HG02642 (cell line): ENCODE data around the gene KCNQ2.

ENCODE experiments used
- ATAC-seq: cut with Tn5 transposase; IDR thresholded peaks from one replicate; pipeline ENCODE4 v1.9.1; 2021; ENCODE audit warnings: mild to moderate bottlenecking; ENCODE audit not compliant: unreplicated experiment, poor library complexity

The KCNQ2 gene

DNA sequence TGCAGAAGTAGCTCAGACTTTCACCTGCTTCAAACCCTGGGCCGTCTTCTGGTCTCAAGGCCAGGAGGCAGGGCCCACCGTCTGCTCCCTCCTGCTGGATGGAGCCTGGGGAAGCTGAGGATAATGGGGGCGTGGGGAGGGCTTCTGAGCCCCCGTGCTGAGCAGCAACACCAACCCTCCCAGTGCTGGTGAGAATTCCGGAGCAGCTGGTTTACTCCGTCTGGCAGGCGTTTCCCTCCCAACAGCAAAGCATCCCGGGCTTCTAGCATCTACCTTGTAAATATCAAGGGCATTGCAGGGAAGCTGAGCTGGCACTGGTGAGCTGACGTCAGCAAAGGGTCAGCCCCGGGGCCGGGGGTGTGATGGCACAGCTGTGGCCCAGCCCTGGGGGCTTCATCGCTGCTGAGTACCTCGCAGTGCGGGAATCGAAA lies 94.5 kb downstream of the KCNQ2 start:
- no peak for ATAC-seq

DNA sequence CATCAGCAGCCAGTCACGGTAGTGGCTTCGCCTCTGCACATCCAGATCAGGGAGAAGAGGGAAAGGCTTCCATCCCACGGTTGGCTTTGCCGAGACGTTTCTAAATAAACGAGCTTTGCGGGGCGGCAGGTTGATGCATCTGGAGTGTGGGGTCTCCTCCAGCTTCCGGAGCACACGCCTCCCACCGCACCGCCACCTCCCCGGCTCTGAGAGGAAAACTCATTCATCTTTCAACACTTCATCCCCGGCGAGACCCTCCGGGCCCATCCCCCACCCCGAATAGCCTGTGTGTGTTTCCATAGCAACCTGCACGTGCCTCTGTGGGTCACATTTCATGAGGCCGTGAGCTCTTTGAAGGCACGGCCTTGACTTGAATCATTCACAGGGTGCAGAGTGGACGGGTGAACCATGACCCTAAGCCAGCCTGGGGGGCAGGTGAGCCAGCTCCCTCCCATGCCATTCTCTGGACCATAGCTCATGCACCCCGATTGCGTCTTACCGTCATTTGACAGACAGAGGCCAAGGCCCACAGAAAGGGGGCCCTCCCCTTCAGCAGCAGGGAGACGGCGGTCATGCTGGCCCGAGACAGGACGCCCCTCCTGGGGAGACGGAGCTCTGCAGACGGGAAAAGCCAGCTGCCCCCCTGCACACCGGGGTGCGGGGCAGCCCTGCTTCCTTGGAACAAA lies 95.1 kb downstream of the KCNQ2 start:
- no peak for ATAC-seq

DNA sequence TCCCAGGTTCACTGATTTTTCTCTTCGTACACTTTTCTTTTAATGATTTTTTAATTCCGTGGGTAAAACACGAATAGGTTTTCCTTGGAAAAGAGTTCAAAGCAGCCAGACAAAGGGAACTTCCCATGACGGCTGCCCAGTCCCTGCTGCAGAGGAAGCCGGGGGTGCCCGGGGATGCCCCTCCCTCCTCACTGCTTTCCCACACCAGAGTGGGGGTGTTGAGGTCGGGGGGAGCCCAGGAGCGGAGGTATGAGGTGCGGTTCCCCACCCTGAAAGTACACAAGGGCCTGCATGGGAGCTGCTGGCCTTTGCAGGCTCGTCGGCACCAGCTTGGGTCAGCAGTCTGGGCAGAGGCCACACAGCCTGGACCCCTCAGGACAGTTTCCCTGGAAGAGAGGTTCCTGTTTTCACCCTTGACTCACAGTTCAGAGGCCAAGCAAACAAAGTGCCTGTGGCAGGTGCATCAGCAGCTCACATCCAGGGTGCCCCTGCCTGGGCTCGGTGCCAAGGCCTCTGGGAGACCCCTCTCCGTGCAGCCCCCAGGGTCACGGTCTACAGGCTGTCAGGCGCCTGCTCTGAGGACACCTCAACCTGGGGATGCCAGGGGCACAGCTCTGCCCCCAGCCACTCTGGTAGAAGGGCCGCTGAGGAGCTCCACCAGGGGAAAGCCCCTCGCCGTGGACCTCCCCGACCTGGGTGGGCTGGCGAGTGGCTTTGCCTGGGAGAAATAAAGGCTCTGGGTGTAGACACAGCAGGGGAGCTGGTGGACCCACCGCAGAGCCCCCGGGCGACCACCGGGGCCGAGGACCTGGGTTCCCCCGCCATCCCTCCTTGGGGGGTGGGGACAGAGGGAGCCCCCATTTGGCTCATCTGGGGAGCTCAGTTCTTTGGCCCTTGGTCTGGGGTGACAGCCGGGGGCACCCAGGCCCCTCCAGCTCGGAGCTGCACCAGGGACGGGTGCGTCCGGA lies 95.9 kb downstream of the KCNQ2 start:
- no peak for ATAC-seq

DNA sequence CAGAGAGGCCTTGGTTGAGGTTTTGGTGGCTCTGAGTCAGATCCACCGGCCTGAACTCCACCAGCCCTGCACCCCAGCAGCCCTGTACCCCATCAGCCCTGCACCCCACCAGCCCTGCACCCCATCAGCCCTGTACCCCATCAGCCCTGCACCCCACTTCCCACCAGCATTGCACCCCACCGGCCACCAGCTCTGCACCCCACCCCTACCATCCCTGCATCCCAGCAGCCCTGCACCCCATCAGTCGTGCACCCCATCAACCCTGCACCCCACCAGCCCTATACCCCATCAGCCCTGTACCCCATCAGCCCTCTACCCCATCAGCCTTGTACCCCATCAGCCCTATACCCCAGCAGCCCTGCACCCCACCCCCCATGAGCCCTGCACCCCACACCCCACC lies 97.0 kb downstream of the KCNQ2 start:
- ATAC-seq, result no peak

DNA sequence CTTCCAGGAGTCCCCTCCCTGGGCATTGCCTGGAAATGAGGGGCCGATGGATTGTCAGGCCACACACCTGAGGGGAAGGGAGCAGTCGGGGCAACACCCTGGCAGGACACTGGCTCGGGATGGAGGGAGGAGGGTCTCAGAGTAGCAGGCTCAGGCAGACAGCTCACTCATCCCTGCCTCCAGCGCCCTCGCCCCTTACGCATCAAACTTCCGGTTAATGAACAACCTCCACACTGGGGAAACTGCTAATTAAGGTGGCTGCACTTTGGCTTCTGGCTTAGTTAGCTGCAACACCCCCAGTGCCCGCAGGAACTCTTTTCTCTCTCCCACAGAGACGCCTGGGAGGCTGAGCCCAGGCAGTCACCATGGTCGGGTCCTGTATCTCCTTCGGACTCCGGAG lies 98.0 kb downstream of the KCNQ2 start:
- no peak for ATAC-seq

DNA sequence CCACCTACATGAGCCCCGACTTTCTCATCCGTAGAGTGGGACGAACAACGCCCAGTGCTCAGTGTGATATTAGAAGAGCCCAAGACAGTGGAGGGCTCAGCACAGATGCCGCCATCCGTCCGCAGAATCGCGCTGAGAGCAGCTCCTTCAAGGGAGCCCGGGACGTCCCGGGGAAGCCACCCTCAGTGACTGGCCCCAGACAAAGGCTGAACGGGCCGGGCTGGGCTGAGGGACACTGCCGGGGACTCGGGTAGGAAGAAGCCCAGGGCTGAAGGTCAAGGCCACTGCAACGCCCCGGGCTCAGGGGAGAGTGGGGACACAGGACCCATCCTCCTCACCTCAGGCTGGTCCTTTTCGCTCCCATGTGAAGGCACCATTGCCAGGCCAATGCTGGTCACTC lies 98.5 kb downstream of the KCNQ2 start:
- no peak for ATAC-seq

DNA sequence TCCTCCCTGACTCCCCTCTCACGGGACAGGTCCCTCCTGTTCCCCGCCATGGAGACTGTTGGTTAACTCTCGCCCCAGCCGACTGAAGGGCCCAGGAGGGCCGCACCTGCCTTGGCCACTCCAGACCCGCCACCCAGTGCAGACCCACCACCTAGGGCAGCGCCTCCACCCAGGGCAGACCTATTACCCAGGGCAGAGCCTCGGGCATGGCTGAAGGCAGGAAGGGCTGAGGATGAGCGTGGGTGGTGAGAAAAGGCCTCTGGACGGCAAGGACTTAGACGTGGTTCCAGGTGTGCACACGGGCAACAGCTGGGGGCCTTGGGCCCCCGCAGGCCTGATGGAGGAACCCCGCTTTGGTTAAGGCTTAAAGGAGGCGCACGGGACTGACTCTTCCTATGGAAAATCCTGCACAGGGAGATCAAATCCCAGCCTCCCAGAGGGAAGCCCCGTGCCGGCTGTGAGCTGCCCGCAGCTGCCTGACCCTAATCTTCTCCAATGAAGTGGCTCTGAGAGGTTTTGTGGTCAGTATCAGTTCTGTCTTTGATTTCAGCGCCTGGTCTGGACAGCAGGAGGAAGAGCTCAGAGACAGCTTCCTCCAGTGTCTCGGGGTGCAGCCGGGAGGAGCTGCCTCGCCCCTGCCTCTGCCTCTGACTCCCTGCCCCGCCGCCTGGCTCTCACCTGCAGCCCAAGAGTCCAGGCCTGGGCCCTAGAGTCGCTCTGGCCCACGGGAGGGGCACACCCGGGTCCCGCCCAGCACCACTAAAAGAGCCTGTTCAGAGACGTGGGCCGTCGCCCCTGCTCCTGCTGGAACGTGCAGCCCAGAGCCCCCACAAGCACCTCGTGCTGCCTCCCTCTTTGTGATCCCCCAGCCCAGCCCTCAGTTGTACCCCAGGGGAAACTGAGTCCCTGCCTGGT lies 99.2 kb downstream of the KCNQ2 start:
- ATAC-seq, result no peak

DNA sequence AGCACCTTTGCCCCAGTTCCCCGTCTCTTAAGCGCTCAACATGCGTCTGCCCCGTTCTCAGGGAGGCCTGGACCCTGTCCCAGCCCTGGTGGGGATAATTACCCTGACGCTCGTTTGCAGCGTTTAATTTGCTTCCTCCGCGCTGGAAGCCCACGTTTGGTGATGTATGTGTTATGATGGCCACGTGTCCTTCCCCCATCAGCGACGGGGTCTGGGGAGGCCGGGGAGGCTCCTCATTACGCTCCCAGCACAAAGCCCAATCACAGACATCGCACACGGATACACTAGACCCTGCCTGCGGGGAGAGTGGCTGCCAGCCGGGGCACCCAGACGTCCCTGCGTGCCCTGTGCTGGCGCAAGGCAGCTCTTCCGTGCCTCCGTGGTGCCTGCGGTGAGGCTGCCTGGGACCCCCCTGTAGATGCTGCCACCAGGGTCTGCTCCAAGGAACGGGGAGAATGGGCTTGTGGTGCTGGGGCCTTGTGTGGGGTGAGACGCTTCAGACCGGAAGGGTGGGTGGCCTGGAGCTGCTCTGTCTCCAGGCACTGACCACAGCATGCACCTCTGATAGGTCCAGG lies 101.1 kb downstream of the KCNQ2 start:
- ATAC-seq, result no peak

DNA sequence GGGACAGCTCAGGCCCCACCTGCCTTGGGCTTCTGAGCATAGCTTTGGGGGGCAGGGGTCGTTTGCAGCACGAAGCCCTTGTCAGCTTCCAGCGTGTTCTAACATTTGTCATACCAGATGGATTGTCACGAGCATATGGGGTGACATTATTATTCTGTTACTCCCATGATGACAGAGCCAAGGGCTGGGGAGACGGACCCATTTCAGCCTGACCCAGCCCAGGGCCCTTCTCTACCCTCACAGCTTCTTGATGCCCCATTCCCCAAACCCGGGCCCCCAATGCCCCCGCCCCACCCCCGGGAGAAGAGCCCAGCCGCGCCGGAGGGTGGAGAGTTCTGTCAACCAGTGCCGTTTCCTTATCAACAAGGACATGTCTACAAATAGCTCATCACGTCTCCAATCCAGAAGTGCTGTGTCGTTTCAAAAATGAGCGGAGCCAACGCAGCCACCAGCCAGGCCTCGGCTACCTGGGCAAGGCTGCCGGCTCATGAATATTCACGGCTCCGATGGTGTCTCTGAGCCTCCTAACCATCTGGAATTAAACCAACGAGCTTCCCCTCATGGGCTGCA lies 101.8 kb downstream of the KCNQ2 start:
- no peak for ATAC-seq

DNA sequence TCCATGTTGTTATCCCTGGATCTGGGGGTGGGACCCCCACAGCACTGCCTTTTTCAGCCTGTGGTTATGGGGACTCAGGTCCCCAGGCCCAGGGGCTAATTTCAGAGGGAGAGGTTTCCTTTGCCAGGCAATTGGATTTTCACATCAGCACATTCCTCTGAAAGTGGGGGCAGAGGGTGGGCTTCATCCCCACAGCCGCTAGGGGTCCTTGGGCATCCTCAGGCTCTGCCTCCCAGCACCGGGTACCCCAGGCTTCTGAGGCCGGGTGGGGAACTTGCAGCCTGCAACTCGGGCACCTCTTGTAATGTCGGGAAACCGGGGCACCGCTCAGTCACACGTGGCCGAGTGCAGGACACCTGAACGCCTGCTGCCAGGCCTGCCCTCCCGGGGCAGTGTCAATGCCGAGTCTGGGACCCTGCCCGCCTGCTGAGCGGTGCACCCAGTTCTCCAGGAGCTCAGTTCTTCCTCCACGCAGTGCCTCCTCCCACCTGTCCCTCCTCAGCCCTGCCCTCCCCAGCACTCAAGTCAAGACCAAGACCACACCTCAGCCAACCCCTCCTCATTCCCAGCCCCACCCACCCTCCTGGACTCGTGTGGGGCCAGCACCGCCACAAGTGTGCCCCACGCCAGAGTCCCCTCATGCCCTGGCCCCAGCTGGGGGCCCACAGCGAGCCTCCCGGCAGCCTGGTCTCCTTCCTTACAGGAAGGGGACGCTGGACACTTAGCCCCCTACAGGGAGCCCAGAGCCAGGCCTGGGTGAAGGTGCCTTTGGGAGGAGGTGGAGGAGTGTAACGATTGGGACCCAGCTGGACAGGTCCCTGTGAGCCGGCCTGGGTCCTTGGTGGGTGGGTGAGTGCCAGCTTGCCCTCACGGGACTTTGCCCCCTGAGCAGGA lies 102.5 kb downstream of the KCNQ2 start:
- ATAC-seq, result no peak

DNA sequence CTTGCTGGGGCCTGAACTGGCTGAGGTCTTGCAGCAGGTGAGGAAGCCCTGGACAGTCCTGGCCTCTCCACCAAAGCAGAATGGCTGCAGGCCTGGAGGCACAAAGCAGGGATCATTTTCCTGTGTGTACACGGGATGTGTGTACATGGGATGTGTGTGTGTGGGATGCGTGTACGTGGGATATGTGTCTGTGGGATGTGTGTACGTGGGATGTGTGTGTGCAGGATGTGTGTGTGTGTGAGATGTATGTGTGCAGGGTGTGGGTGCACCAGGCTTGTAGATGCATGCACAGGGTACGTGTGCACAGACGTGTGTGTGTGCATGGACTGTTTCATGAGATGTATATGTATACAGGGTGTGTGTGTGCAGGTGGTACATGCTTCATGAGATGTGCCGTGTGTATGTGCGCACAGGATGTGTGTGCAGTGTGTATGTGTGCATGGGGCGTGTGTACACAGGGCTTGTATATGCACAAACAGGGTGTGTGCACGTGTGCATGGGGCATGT lies 103.4 kb downstream of the KCNQ2 start:
- no peak for ATAC-seq

DNA sequence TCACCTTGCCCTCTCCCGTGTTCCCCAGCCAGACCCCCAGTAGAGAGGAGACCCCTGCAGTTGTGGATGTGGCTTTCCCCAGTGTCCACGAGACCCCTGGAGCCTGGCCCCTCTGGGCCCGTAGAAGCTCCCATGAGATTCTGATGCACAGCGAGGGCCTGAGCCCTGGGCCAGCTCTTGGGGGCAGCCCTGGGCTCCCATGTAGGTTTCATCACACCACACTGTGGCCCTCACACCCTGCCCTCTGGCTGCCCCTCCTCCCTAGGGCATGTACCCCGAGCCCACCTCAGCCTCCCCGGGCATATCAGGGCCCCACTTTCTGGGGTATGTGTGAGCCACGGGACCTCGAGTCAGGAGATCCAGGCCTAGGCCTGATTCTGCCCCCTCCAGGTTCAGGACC lies 104.3 kb downstream of the KCNQ2 start:
- ATAC-seq, result no peak

DNA sequence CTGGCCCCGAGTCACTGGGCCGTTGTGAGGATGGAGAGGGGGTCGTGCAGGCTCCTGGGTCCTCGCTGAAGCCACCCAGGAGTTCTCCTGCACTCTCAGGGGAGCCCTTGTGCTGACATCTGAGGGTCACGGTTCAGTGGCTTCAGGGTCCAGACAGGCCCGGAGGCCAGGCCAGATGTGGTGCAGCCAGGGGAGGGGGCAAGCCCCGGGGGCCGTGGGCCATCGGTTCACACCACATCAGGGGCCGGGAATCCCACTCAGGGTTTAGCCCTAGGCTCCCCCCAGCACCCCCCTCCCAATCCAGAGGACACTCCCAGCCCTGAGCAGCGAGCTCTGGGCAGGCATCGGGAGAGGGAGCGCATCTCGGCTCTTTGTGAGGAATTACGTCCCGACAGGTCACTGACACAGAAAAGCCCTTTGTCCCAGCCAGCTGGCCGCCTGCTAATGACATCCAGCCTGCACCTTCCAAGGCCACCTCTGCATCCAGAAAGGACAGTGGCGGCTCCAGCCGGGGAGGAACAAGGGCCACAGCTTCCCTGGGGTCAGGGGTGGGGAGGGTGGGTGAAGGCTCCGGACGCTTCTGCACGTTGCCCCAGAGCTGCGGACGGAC lies 104.9 kb downstream of the KCNQ2 start:
- ATAC-seq, result no peak

DNA sequence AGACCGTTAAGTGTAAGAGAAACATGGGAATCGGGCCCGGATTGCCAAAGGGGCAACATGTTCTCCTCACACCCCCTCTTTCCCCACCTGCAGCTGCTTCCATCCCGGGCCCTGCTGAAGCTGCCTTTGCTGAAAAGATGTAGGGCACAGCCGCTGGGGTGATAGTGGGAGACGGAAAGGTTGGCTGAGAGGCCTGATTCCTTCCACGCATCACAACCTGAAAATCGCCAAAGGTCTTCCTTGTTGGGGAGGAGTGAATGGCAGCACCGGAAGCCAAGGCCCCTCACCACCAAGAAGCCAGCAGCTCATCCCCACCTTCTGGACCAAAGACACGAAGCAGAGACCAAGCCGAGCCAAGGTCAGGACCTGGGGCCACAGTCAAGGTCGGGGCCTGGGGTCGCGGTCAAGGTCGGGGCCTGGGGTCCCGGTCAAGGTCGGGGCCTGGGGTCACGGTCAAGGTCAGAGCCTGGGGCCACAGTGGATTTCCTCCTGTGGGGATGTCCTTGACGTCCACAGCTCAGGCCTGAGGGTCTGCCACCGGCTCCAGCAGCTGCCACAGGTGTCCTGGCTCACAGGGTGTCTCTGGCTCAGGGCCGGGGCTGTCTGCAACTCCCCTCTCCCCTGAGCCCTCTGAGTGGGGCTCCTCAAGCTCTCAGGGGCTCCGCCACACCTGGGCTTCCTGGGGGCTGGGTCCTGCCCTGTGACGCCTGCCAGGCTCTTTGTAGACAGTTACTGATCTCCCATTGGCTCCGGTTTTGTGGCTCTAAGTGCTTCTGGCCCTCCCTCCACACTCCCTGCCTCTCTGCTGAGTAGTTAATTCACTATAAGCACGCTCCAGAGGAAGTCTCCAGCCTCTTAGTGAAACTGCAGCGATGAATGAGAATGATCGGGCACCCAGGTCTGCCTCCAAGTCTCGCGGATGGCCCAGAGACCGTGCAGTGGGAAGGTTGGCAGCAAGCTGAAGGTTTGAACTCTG lies 105.8 kb downstream of the KCNQ2 start:
- ATAC-seq, result no peak

DNA sequence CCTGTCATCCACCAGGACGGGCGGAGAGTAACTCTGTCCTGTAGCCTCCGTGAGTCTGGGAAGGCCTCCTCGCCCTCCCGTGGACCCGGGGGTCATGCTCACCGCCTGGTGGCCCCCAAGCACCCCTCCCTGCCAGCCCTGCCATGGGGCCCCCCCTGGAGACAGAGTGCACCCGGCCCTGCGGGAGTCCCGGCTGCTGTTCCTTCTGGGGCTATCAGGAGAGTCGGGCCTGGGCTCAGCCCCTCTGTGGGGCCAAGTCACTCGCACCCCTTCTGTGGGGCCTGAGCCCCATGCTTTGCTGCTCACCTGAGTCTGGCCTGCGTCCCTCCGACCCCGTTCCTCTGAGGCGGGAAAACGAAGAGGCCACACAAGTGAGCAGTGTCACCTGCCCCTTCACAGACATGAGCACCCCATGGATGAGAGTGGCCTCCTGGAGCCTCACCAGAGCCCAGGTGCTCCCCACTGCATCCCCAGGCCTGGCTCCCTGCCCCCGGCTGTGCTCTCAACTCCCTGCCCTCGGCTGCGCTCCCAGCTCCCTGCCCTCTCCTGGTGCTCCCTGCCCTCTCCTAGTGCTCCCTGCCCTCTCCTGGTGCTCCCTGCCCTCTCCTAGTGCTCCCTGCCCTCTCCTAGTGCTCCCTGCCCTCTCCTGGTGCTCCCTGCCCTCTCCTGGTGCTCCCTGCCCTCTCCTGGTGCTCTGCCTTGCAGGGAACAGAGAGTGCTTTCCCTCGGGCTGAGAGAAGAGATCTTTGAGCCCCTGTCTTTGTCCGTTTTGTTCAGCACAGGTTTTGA lies 106.7 kb downstream of the KCNQ2 start:
- no peak for ATAC-seq

DNA sequence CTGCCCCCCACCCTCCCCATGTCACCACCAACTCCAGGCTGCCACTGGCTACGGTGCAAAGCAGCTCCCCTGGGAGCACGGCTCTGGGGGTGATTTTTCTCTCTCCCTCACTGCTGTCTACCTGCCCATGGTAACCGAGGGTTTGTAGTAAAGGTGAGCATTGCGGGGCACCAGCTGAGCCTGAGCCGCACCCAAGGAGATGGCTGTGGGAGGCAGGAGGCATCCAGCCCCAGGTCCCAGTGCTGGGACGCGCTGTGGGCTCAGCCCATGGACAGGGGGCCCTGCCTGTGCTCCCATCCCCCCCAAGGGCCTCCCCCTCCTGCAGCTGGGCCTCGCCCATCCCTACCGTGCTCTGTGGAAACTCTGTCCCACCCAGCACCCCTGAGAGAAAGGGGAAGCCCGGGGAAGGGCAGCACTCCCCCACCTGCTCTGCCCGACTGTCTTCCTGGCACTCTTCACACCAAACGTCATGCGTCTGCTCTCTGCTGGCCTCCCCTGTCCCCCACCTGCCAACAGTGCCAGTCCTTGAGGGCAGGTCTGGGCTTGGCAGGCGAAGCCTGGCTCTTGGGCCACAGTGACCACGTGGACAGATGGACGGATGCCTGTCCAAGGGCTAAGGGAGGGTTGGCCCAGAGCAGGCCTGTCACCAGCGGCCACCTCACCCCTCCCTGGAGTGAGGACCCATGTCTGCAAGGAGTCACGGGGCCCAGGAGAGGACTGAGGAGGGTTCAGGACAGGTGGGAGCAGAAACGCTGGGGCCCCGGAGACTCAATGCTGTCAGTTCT lies 107.5 kb downstream of the KCNQ2 start:
- ATAC-seq, result no peak
